HEK293 (cell line): ENCODE measurements around the gene LHFPL5.
A peak's percentile ranks its signal among the peaks of the same experiment; 100 is the strongest.

ENCODE experiments used
- CTCF ChIA-PET: fragments of 350-600 bp; formaldehyde crosslinking; extraction: SDS; loops from one replicate; lab custom pipeline; 2021; ENCODE audit warnings: antibody characterized with exemption; lab: Yijun Ruan, JAX
- POLR2A ChIA-PET: fragments of 300-600 bp; formaldehyde crosslinking; extraction: SDS; loops from one replicate; lab custom pipeline; 2020; ENCODE audit warnings: antibody characterized with exemption, inconsistent platforms; lab: Yijun Ruan, JAX
- H3K27ac ChIP-seq: fragments of 200-500 bp; sonication (Bioruptor generic); 2 replicates; pipeline ENCODE4 v1.5.1; 2014; ENCODE audit warnings: low read depth, low read length, control low read depth, inconsistent platforms; ENCODE audit errors: extremely low read depth
- H3K36me3 ChIP-seq, 2 experiments: fragments of 200-500 bp in 1 of 2; sonication (Bioruptor generic) in 1 of 2; 1 replicate in 1 of 2; 2 replicates in 1 of 2; pipeline ENCODE4 v1.5.1; 2014 to 2017; ENCODE audit warnings: inconsistent platforms in 2 of 2, low read length in 2 of 2; ENCODE audit not compliant: control insufficient read depth in 2 of 2, insufficient read depth in 1 of 2
- H3K4me1 ChIP-seq: fragments of 200-500 bp; sonication (Bioruptor generic); 2 replicates; pipeline ENCODE4 v1.5.1; 2014; ENCODE audit warnings: mild to moderate bottlenecking, low read length, inconsistent platforms; ENCODE audit not compliant: control insufficient read depth, insufficient read depth
- H3K4me3 ChIP-seq: 2 replicates; pipeline ENCODE4 v1.5.1; 2011; ENCODE audit warnings: low read depth, mild to moderate bottlenecking, control low read depth, low read length, moderate library complexity
- H3K9me3 ChIP-seq: fragments of 200-500 bp; sonication (Bioruptor generic); 2 replicates; pipeline ENCODE4 v1.5.1; 2014; ENCODE audit warnings: low read depth, low read length, inconsistent platforms; ENCODE audit not compliant: control insufficient read depth, insufficient read depth
- AEBP2 ChIP-seq: fragments of 450-650 bp; formaldehyde crosslinking; IDR thresholded peaks from 2 replicates; pipeline ENCODE4 v1.5.1; 2016; ENCODE audit warnings: missing biosample characterization, missing genetic modification characterization, borderline replicate concordance
- EGR2 ChIP-seq: fragments of 450-650 bp; formaldehyde crosslinking; IDR thresholded peaks from 2 replicates; pipeline ENCODE4 v1.5.1; 2016; ENCODE audit warnings: low read depth, missing biosample characterization, missing genetic modification characterization
- KLF1 ChIP-seq: fragments of 450-650 bp; formaldehyde crosslinking; IDR thresholded peaks from 2 replicates; pipeline ENCODE4 v1.5.1; 2016; ENCODE audit warnings: missing biosample characterization, missing genetic modification characterization
- MYNN ChIP-seq: fragments of 450-650 bp; formaldehyde crosslinking; IDR thresholded peaks from 2 replicates; pipeline ENCODE4 v1.5.1; 2016; ENCODE audit warnings: missing biosample characterization, missing genetic modification characterization, borderline replicate concordance
- OVOL3 ChIP-seq: fragments of 450-650 bp; formaldehyde crosslinking; IDR thresholded peaks from 2 replicates; pipeline ENCODE4 v1.5.1; 2016; ENCODE audit warnings: missing biosample characterization, missing genetic modification characterization
- TRIM28 ChIP-seq: IDR thresholded peaks from 2 replicates; pipeline ENCODE4 v1.6.1; 2011; ENCODE audit warnings: low read length, control low read depth, borderline replicate concordance
- ZBTB11 ChIP-seq: fragments of 450-650 bp; formaldehyde crosslinking; conservative IDR thresholded peaks from 2 replicates; pipeline ENCODE4 v1.5.1; 2016; ENCODE audit warnings: low read depth, missing biosample characterization, missing genetic modification characterization
- ZBTB6 ChIP-seq: fragments of 450-650 bp; formaldehyde crosslinking; IDR thresholded peaks from 2 replicates; pipeline ENCODE4 v1.5.1; 2017; ENCODE audit warnings: missing biosample characterization, missing genetic modification characterization
- ZIC2 ChIP-seq: fragments of 450-650 bp; formaldehyde crosslinking; IDR thresholded peaks from 2 replicates; pipeline ENCODE4 v1.5.1; 2016; ENCODE audit warnings: missing biosample characterization, missing genetic modification characterization
- ZNF112 ChIP-seq: fragments of 450-650 bp; formaldehyde crosslinking; IDR thresholded peaks from 2 replicates; pipeline ENCODE4 v1.5.0; 2017; ENCODE audit warnings: missing biosample characterization, missing genetic modification characterization
- ZNF19 ChIP-seq: fragments of 450-650 bp; formaldehyde crosslinking; IDR thresholded peaks from 2 replicates; pipeline ENCODE4; 2016; ENCODE audit warnings: missing biosample characterization, missing genetic modification characterization, low read depth
- ZNF202 ChIP-seq: fragments of 450-650 bp; formaldehyde crosslinking; IDR thresholded peaks from 2 replicates; pipeline ENCODE4 v1.5.1; 2016; ENCODE audit warnings: missing biosample characterization, missing genetic modification characterization, borderline replicate concordance
- ZNF23 ChIP-seq: fragments of 450-650 bp; formaldehyde crosslinking; IDR thresholded peaks from 2 replicates; pipeline ENCODE4 v1.5.1; 2016; ENCODE audit warnings: missing biosample characterization, missing genetic modification characterization, borderline replicate concordance
- ZNF280D ChIP-seq: fragments of 450-650 bp; formaldehyde crosslinking; IDR thresholded peaks from 2 replicates; pipeline ENCODE4 v1.5.1; 2016; ENCODE audit warnings: missing biosample characterization, missing genetic modification characterization
- ZNF341 ChIP-seq: fragments of 450-650 bp; formaldehyde crosslinking; IDR thresholded peaks from 2 replicates; pipeline ENCODE4; 2016; ENCODE audit warnings: low read depth, missing biosample characterization, missing genetic modification characterization
- ZNF362 ChIP-seq: fragments of 450-650 bp; formaldehyde crosslinking; IDR thresholded peaks from 2 replicates; pipeline ENCODE4 v1.5.1; 2016; ENCODE audit warnings: missing biosample characterization, missing genetic modification characterization
- ZNF391 ChIP-seq: fragments of 450-650 bp; formaldehyde crosslinking; IDR thresholded peaks from 2 replicates; pipeline ENCODE4 v1.5.1; 2016; ENCODE audit warnings: low read depth, missing biosample characterization, missing genetic modification characterization, borderline replicate concordance
- ZNF416 ChIP-seq: fragments of 450-650 bp; formaldehyde crosslinking; IDR thresholded peaks from 2 replicates; pipeline ENCODE4 v1.5.1; 2016; ENCODE audit warnings: missing biosample characterization, missing genetic modification characterization
- ZNF530 ChIP-seq: fragments of 450-650 bp; formaldehyde crosslinking; IDR thresholded peaks from 2 replicates; pipeline ENCODE4 v1.5.1; 2016; ENCODE audit warnings: low read depth, missing biosample characterization, missing genetic modification characterization
- ZNF558 ChIP-seq: fragments of 450-650 bp; formaldehyde crosslinking; IDR thresholded peaks from 2 replicates; pipeline ENCODE4 v1.5.1; 2016; ENCODE audit warnings: missing biosample characterization, missing genetic modification characterization
- ZNF561 ChIP-seq: fragments of 450-650 bp; IDR thresholded peaks from 2 replicates; pipeline ENCODE4 v1.5.1; 2018; ENCODE audit warnings: missing biosample characterization, missing genetic modification characterization, borderline replicate concordance
- ZNF600 ChIP-seq: fragments of 450-650 bp; formaldehyde crosslinking; IDR thresholded peaks from 2 replicates; pipeline ENCODE4 v1.5.1; 2016; ENCODE audit warnings: missing biosample characterization, missing genetic modification characterization
- ZNF639 ChIP-seq: fragments of 450-650 bp; formaldehyde crosslinking; IDR thresholded peaks from 2 replicates; pipeline ENCODE4 v1.5.1; 2016; ENCODE audit warnings: missing biosample characterization, missing genetic modification characterization
- ZNF654 ChIP-seq: fragments of 450-650 bp; formaldehyde crosslinking; IDR thresholded peaks from 2 replicates; pipeline ENCODE4 v1.5.1; 2016; ENCODE audit warnings: low read depth, missing biosample characterization, missing genetic modification characterization
- ZNF791 ChIP-seq: fragments of 450-650 bp; formaldehyde crosslinking; IDR thresholded peaks from 2 replicates; pipeline ENCODE4 v1.5.1; 2016; ENCODE audit warnings: missing biosample characterization, missing genetic modification characterization

Gene LHFPL5

GRCh38 chr6:35786272-35786671, 18.9 kb upstream of the LHFPL5 start (continued):
- TF ChIP-seq ZNF362 (tag by site-specific recombination) (no peak), ZNF639 (tag by site-specific recombination) (no peak), ZNF600 (tag by site-specific recombination) (no peak), ZNF280D (tag by site-specific recombination) (no peak), ZNF530 (no peak)

- ChIA-PET POLR2A (no interaction called here), CTCF (interaction anchor here (0.7 to 1.2 kb wide), 3 partner anchors 50 to 308 kb away, joined by 3 to 4 read pairs (median 3); partner anchors contain the start of gene ARMC12)
- Histone ChIP-seq H3K4me1 (no peaks in the 10 kb centered on the region), H3K4me3 (no peak overlapping the region), H3K27ac (no peak overlapping the region), H3K9me3 (no peaks in the 10 kb centered on the region), H3K36me3 (no peaks in the 10 kb centered on the region)
- TF ChIP-seq MYNN: no peak
- no peak for TF ChIP-seq ZBTB11 (tag by site-specific recombination)
- TF ChIP-seq ZNF791 (tag by site-specific recombination): no peak
- TF ChIP-seq ZNF202: no peak
- no peak for TF ChIP-seq AEBP2 (tag by site-specific recombination)
- no peak for TF ChIP-seq ZBTB6
- no peak for TF ChIP-seq ZNF561 (tag by site-specific recombination)
- TF ChIP-seq ZIC2 (tag by site-specific recombination): 0 out of 2 replicates have a peak, but pooled peaks have one; percentile 24
- no peak for TF ChIP-seq ZNF391 (tag by site-specific recombination)
- no peak for TF ChIP-seq ZNF416 (tag by site-specific recombination)
- no peak for TF ChIP-seq TRIM28
- TF ChIP-seq KLF1 (tag by site-specific recombination): peak; percentile 18; the same call in 1 of the 2 replicates
- no peak for TF ChIP-seq ZNF23 (tag by site-specific recombination)
- no peak for TF ChIP-seq OVOL3 (tag by site-specific recombination)
- TF ChIP-seq ZNF341 (tag by site-specific recombination): peak; percentile 40; the same call in 1 of the 2 replicates
- no peak for TF ChIP-seq ZNF558
- no peak for TF ChIP-seq ZNF19 (tag by site-specific recombination)
- TF ChIP-seq ZNF654: no peak
- peak; percentile 43 for TF ChIP-seq EGR2 (tag by site-specific recombination)
- TF ChIP-seq ZNF112 (tag by site-specific recombination): no peak
Measured at GRCh38 chr6:35786810-35787209, 18.3 kb upstream of the LHFPL5 start.
